M059J (cell line): Measurements from ENCODE around the gene MAB21L4. TPM values are rescaled to one million over a fixed set of nuclear protein-coding genes. Genes with fewer than 3 reads are reported as not detected.

Source experiments
- DNase-seq: peaks from one replicate; pipeline ENCODE4 v3.0.0-alpha.2; 2012; ENCODE audit warnings: low read depth
- total RNA-seq: library from RNA; depleted of rRNA; stranded (reverse); fragments of >200 nt; shearing (Covaris generic); gene quantifications from 2 replicates; pipeline ENCODE4 v1.2.3, GENCODE V29; 2014; rRNA removed

MAB21L4 gene
- total RNA-seq, 1 experiment from 2014 or later = not detected

GRCh38 chr2:240836781-240837467, 59.0 kb downstream of the MAB21L4 start:
- DNase-seq = peak; percentile 23

Other genes with a start within 250 kb of the MAB21L4 start
- gene AQP12B, start 213.3 kb downstream of the MAB21L4 start, total RNA-seq = not detected in 2 replicates
- not detected in 2 replicates for gene AQP12A, start 204.3 kb downstream of the MAB21L4 start, total RNA-seq
- gene KIF1A, start 75.9 kb downstream of the MAB21L4 start, total RNA-seq = not detected in 2 replicates
- not detected in 2 replicates for gene AGXT, start 27.3 kb downstream of the MAB21L4 start, total RNA-seq
- not detected in 2 replicates for gene CROCC2, start 10.2 kb upstream of the MAB21L4 start, total RNA-seq
- gene SNED1, start 102.5 kb upstream of the MAB21L4 start, total RNA-seq = 1.3 and 2.2 TPM in 2 replicates
- 9.0 and 12.3 TPM in 2 replicates for gene MTERF4, start 206.1 kb upstream of the MAB21L4 start, total RNA-seq